IMR-90 (cell line): ENCODE data around the gene C9orf43. TPM values are rescaled to one million over a fixed set of nuclear protein-coding genes. Genes with fewer than 3 reads are reported as not detected.

Experiments
- ATAC-seq: fragments of 200-7000 bp; cut with Tn5 transposase; 2 replicates; pipeline ENCODE4 v1.9.1; 2020; ENCODE audit warnings: low read depth, mild to moderate bottlenecking, moderate library complexity
- BruUV-seq: library from RNA; stranded (reverse); fragments of 400-500 nt; replicated peaks from 2 replicates; lab custom pipeline; 2021; lab: Mats Ljungman, UMichigan
- CTCF ChIA-PET: fragments of 300-600 bp; formaldehyde crosslinking; extraction: SDS; loops from one replicate; lab custom pipeline; 2021; ENCODE audit warnings: antibody characterized with exemption; lab: Yijun Ruan, JAX
- POLR2A ChIA-PET: fragments of 300-600 bp; sonication (Branson Sonifier 250); formaldehyde crosslinking; loops from one replicate; lab custom pipeline; 2022; ENCODE audit warnings: antibody characterized with exemption; ENCODE audit not compliant: unreplicated experiment; lab: Charles Lee
- DNase-seq: peaks from one replicate; pipeline ENCODE4 v3.0.0; 2013
- H2AFZ ChIP-seq: replicated peaks from 2 replicates; pipeline ENCODE3; 2013; ENCODE audit warnings: low read length, mild to moderate bottlenecking; ENCODE audit not compliant: poor library complexity
- H2AK5ac ChIP-seq: 2 replicates; pipeline ENCODE4 v1.6.1; 2013; ENCODE audit warnings: low read depth, low read length, inconsistent platforms
- H2AK9ac ChIP-seq: replicated peaks from 2 replicates; pipeline ENCODE3; 2013; ENCODE audit warnings: mild to moderate bottlenecking, low read depth, low read length, moderate library complexity; ENCODE audit not compliant: poor library complexity
- H2BK120ac ChIP-seq: 2 replicates; pipeline ENCODE4 v1.6.1; 2013; ENCODE audit warnings: low read depth, low read length, inconsistent platforms
- H2BK15ac ChIP-seq: 3 replicates; pipeline ENCODE4 v1.6.1; 2013; ENCODE audit warnings: low read depth, low read length, inconsistent platforms
- H2BK20ac ChIP-seq: 2 replicates; pipeline ENCODE4 v1.6.1; 2013; ENCODE audit warnings: low read depth, mild to moderate bottlenecking, inconsistent platforms, low read length, moderate library complexity
- H2BK5ac ChIP-seq: 2 replicates; pipeline ENCODE4 v1.6.1; 2013; ENCODE audit warnings: mild to moderate bottlenecking, low read depth, low read length, inconsistent platforms; ENCODE audit not compliant: poor library complexity, severe bottlenecking
- H3K14ac ChIP-seq: replicated peaks from 2 replicates; pipeline ENCODE4 v1.6.1; 2013; ENCODE audit warnings: low read depth, low read length, inconsistent platforms
- H3K18ac ChIP-seq: 2 replicates; pipeline ENCODE4 v1.6.1; 2013; ENCODE audit warnings: low read depth, low read length, control low read depth
- H3K23ac ChIP-seq: 2 replicates; pipeline ENCODE4 v1.6.1; 2013; ENCODE audit warnings: low read depth, low read length, inconsistent platforms
- H3K27ac ChIP-seq: 2 replicates; pipeline ENCODE4 v1.5.1; 2013; ENCODE audit warnings: mild to moderate bottlenecking, control low read depth, low read length; ENCODE audit not compliant: insufficient read depth
- H3K27me3 ChIP-seq: 2 replicates; pipeline ENCODE4 v1.6.1; 2013; ENCODE audit warnings: low read length; ENCODE audit not compliant: control insufficient read depth, insufficient read depth
- H3K36me3 ChIP-seq: 2 replicates; pipeline ENCODE4 v1.6.1; 2013; ENCODE audit warnings: low read length, mixed read lengths; ENCODE audit not compliant: control insufficient read depth, insufficient read depth
- H3K4ac ChIP-seq: 2 replicates; pipeline ENCODE4 v1.6.1; 2013; ENCODE audit warnings: low read depth, low read length, inconsistent platforms
- H3K4me1 ChIP-seq: 2 replicates; pipeline ENCODE4 v1.6.1; 2013; ENCODE audit warnings: low read length, mixed read lengths; ENCODE audit not compliant: control insufficient read depth, insufficient read depth
- H3K4me2 ChIP-seq: 2 replicates; pipeline ENCODE4 v1.6.1; 2013; ENCODE audit warnings: low read depth, mild to moderate bottlenecking, control low read depth, low read length, moderate library complexity
- H3K4me3 ChIP-seq: 2 replicates; pipeline ENCODE4 v1.5.1; 2013; ENCODE audit warnings: low read depth, mild to moderate bottlenecking, control low read depth, low read length, moderate library complexity; ENCODE audit not compliant: insufficient read depth
- H3K56ac ChIP-seq: 2 replicates; pipeline ENCODE4 v1.6.1; 2013; ENCODE audit warnings: low read length, inconsistent platforms; ENCODE audit not compliant: insufficient read depth; ENCODE audit errors: extremely low read depth
- H3K79me1 ChIP-seq, 2 experiments: 2 replicates each; pipeline ENCODE4 v1.6.1; 2013; ENCODE audit warnings: low read length in 2 of 2, inconsistent platforms in 1 of 2, low read depth in 1 of 2
- H3K9ac ChIP-seq: 2 replicates; pipeline ENCODE4 v1.6.1; 2013; ENCODE audit warnings: low read depth, low read length, control low read depth
- H3K9me1 ChIP-seq: 2 replicates; pipeline ENCODE4 v1.6.1; 2013; ENCODE audit warnings: low read length, inconsistent platforms; ENCODE audit not compliant: insufficient read depth
- H3K9me3 ChIP-seq: 2 replicates; pipeline ENCODE4 v1.6.1; 2013; ENCODE audit warnings: low read length; ENCODE audit not compliant: control insufficient read depth, insufficient read depth
- H4K20me1 ChIP-seq: 2 replicates; pipeline ENCODE4 v1.6.1; 2013; ENCODE audit warnings: low read length, inconsistent platforms; ENCODE audit not compliant: insufficient read depth
- H4K5ac ChIP-seq: 2 replicates; pipeline ENCODE4 v1.6.1; 2013; ENCODE audit warnings: mild to moderate bottlenecking, low read depth, low read length, control low read depth
- H4K8ac ChIP-seq, 2 experiments: 2 replicates each; pipeline ENCODE4 v1.6.1; 2013; ENCODE audit warnings: low read depth in 2 of 2, low read length in 2 of 2, control low read depth in 1 of 2, inconsistent platforms in 1 of 2
- H4K91ac ChIP-seq: 2 replicates; pipeline ENCODE4 v1.6.1; 2013; ENCODE audit warnings: low read depth, low read length, inconsistent platforms; ENCODE audit not compliant: insufficient read depth
- BHLHE40 ChIP-seq: fragments of 150-350 bp; IDR thresholded peaks from 2 replicates; pipeline ENCODE4 v1.6.1; 2016; ENCODE audit warnings: mild to moderate bottlenecking, low read depth, low read length
- CEBPB ChIP-seq: IDR thresholded peaks from 2 replicates; pipeline ENCODE4 v1.6.1; 2012; ENCODE audit warnings: low read depth, low read length, improper control_type of control experiment
- CHD1 ChIP-seq: IDR thresholded peaks from 2 replicates; pipeline ENCODE4 v1.6.1; 2012; ENCODE audit warnings: low read depth, low read length, improper control_type of control experiment
- CTCF ChIP-seq: conservative IDR thresholded peaks from 2 replicates; pipeline ENCODE4 v1.5.1; 2012; ENCODE audit warnings: mild to moderate bottlenecking, low read depth, low read length, improper control_type of control experiment
- ELK1 ChIP-seq: fragments of 150-350 bp; IDR thresholded peaks from 2 replicates; pipeline ENCODE4 v1.6.1; 2016; ENCODE audit warnings: low read depth, mild to moderate bottlenecking, low read length, moderate library complexity, borderline replicate concordance
- FOS ChIP-seq: fragments of 150-350 bp; IDR thresholded peaks from 2 replicates; pipeline ENCODE4 v1.6.1; 2016; ENCODE audit warnings: low read depth, low read length
- MAFK ChIP-seq: IDR thresholded peaks from 2 replicates; pipeline ENCODE4 v1.6.1; 2012; ENCODE audit warnings: low read depth, low read length, improper control_type of control experiment
- MAZ ChIP-seq: IDR thresholded peaks from 2 replicates; pipeline ENCODE4 v1.6.1; 2012; ENCODE audit warnings: low read depth, mild to moderate bottlenecking, low read length, improper control_type of control experiment, moderate library complexity, borderline replicate concordance
- MXI1 ChIP-seq: IDR thresholded peaks from 2 replicates; pipeline ENCODE4 v1.6.1; 2012; ENCODE audit warnings: low read depth, mild to moderate bottlenecking, low read length, moderate library complexity, borderline replicate concordance
- NFE2L2 ChIP-seq: fragments of 150-350 bp; IDR thresholded peaks from 2 replicates; pipeline ENCODE4 v1.6.1; 2016; ENCODE audit warnings: low read depth, mild to moderate bottlenecking, low read length
- POLR2A ChIP-seq: IDR thresholded peaks from 2 replicates; pipeline ENCODE4 v1.6.1; 2012; ENCODE audit warnings: mild to moderate bottlenecking, low read depth, low read length
- RAD21 ChIP-seq: IDR thresholded peaks from 2 replicates; pipeline ENCODE4 v1.6.1; 2012; ENCODE audit warnings: low read length, improper control_type of control experiment
- RCOR1 ChIP-seq: IDR thresholded peaks from 2 replicates; pipeline ENCODE4 v1.6.1; 2012; ENCODE audit warnings: mild to moderate bottlenecking, low read length, improper control_type of control experiment; ENCODE audit not compliant: insufficient replicate concordance
- RFX5 ChIP-seq: IDR thresholded peaks from 2 replicates; pipeline ENCODE4 v1.8.0; 2012; ENCODE audit warnings: low read depth, mild to moderate bottlenecking, low read length, moderate library complexity
- SMC3 ChIP-seq: fragments of 150-350 bp; IDR thresholded peaks from 2 replicates; pipeline ENCODE4 v1.6.1; 2016; ENCODE audit warnings: low read depth, mild to moderate bottlenecking, antibody characterized with exemption, low read length, moderate library complexity
- USF2 ChIP-seq: fragments of 150-350 bp; IDR thresholded peaks from 2 replicates; pipeline ENCODE4 v1.6.1; 2017; ENCODE audit warnings: mild to moderate bottlenecking, antibody characterized with exemption, low read length, low read depth
- WGBS, 2 experiments: methylation state at CpG; one replicate each; pipeline versions ENCODE4 v1.1.5 to v1.1.7; 2013; ENCODE audit warnings: missing lambda C conversion rate in 2 of 2; ENCODE audit not compliant: insufficient read length in 1 of 2; ENCODE audit errors: extremely low coverage in 2 of 2; 5-methylcytosine and 5-hydroxymethylcytosine counted together
- dilution Hi-C: fragments of 300-500 bp; cut with HindIII; formaldehyde crosslinking; loops from one replicate; pipeline ENCODE4 v1.14.3; 2018; ENCODE audit warnings: low sequenced_read_pairs; ENCODE audit not compliant: unreplicated experiment
- in situ Hi-C: fragments of 300-500 bp; cut with MboI; formaldehyde crosslinking; loops from 3 replicates; pipeline ENCODE4 v1.14.3; 2019; ENCODE audit warnings: low sequenced_read_pairs, inconsistent platforms, mixed read lengths
- intact Hi-C: fragments of 100-400 bp; cut with micrococcal nuclease; formaldehyde crosslinking; loops from 2 replicates; pipeline ENCODE4 v1.10.0; 2022
- polyA plus RNA-seq, 3 experiments: library from polyadenylated mRNA; depleted of rRNA; stranded (reverse); fragments of >200 nt; gene quantifications; 2 replicates each; pipeline ENCODE4 v1.2.3, GENCODE V29; 2012; ENCODE audit warnings: low replicate concordance in 1 of 3
- total RNA-seq: library from RNA; depleted of rRNA; stranded (reverse); fragments of >200 nt; gene quantifications from 2 replicates; pipeline ENCODE4 v1.2.3, GENCODE V29; 2012

Gene C9orf43
- total and polyA plus RNA-seq, 2 of the 4 experiments (the other 2 are of a cell fraction): 0.36 to 0.46 TPM

- Histone ChIP-seq H4K20me1 (no peaks in the 10 kb centered on the region), H3K4me3 (no peak overlapping the region), H3K27me3 (peaks cover 15% of the 10 kb centered on the region), H3K79me1 (no peaks in the 10 kb centered on the region), H3K9ac (no peak overlapping the region), H3K4me2 (no peak overlapping the region), H3K27ac (no peak overlapping the region), H3K4me1 (peaks cover 8% of the 10 kb centered on the region), H3K18ac (no peak overlapping the region), H3K9me1 (no peaks in the 10 kb centered on the region; the same call in 1 of the 2 replicates), H3K4ac (no peak overlapping the region), H2AK5ac (peak overlapping the region; percentile 70; the same call in 1 of the 2 replicates), H2BK5ac (no peak overlapping the region), H4K5ac (no peak overlapping the region), H3K56ac (no peak overlapping the region), H3K9me3 (no peaks in the 10 kb centered on the region), H3K23ac (no peak overlapping the region), H4K91ac (no peak overlapping the region), H2BK120ac (no peak overlapping the region), H3K36me3 (no peaks in the 10 kb centered on the region), H3K14ac (peak overlapping the region; percentile 37; the same call in 1 of the 2 replicates), H4K8ac (no peak overlapping the region), H2AFZ (no peak overlapping the region), H2AK9ac (no peak overlapping the region), H2BK20ac (no peak overlapping the region), H2BK15ac (no peak overlapping the region)
- CTCF ChIA-PET: no interaction called here
- intact Hi-C loops (no loop called here), dilution Hi-C loops (no loop called here), in situ Hi-C loops (no loop called here)
- DNase-seq: no peak
- 100% methylated on average over 1 of the region's 4 CpGs; no CpG with 5 or more reads in 1 of the 2 experiments for WGBS, 2 experiments
- POLR2A ChIA-PET: no interaction called here
- TF ChIP-seq MAZ (no peak), MAFK (no peak), MXI1 (no peak), NFE2L2 (no peak), USF2 (no peak), CTCF (no peak), RFX5 (no peak), BHLHE40 (no peak), FOS (no peak), SMC3 (no peak), CEBPB (no peak), RCOR1 (no peak), RAD21 (no peak), POLR2A (no peak), ELK1 (no peak), CHD1 (no peak)
- ATAC-seq: no peak
- no TSS peak for BruUV-seq
These were observed 51.4 kb downstream of the C9orf43 start for GRCh38 chr9:113461943-113462342.
